HepG2 (cell line): ENCODE measurements around the gene SLC20A1. TPM values are rescaled to one million over a fixed set of nuclear protein-coding genes. Genes with fewer than 3 reads are reported as not detected.
A peak's percentile ranks its signal among the peaks of the same experiment; 100 is the strongest.

Experiments
- FOXA3 ChIP-seq: IDR thresholded peaks from 2 replicates; pipeline ENCODE4 v1.6.1; 2016; ENCODE audit warnings: missing genetic modification reagents, missing compliant biosample characterization
- FOXC1 ChIP-seq: sonication (generic); formaldehyde crosslinking; IDR thresholded peaks from 2 replicates; pipeline ENCODE4 v1.8.0; 2022; ENCODE audit warnings: mild to moderate bottlenecking, missing genetic modification reagents, borderline replicate concordance
- GABPA ChIP-seq, 2 experiments: IDR thresholded peaks; 2 replicates each; pipeline ENCODE4 v1.6.1; 2011 to 2016; ENCODE audit warnings: low read depth in 2 of 2, low read length in 1 of 2, missing biosample characterization in 1 of 2, missing genetic modification characterization in 1 of 2
- HNRNPLL ChIP-seq: fragments of 200-400 bp; formaldehyde crosslinking; IDR thresholded peaks from 2 replicates; pipeline ENCODE4 v1.6.1; 2017; ENCODE audit warnings: mild to moderate bottlenecking, low read depth, low read length; ENCODE audit not compliant: poor library complexity, severe bottlenecking
- NAIF1 ChIP-seq: sonication (generic); formaldehyde crosslinking; IDR thresholded peaks from 2 replicates; pipeline ENCODE4 v1.5.0; 2020; ENCODE audit warnings: mild to moderate bottlenecking, missing genetic modification reagents, borderline replicate concordance
- RFX1 ChIP-seq: fragments of 450-650 bp; IDR thresholded peaks from 2 replicates; pipeline ENCODE4 v1.6.1; 2017
- RFX3 ChIP-seq: IDR thresholded peaks from 2 replicates; pipeline ENCODE4 v1.6.1; 2016; ENCODE audit warnings: missing biosample characterization, missing genetic modification reagents
- RFX5 ChIP-seq: IDR thresholded peaks from 2 replicates; pipeline ENCODE4 v1.6.1; 2011; ENCODE audit warnings: low read depth, low read length, improper control_type of control experiment
- ZFP36L1 ChIP-seq: sonication (generic); formaldehyde crosslinking; IDR thresholded peaks from 2 replicates; pipeline ENCODE4 v1.8.0; 2022; ENCODE audit warnings: mild to moderate bottlenecking, missing genetic modification reagents, moderate library complexity
- ZFP62 ChIP-seq: sonication (generic); formaldehyde crosslinking; IDR thresholded peaks from 2 replicates; pipeline ENCODE4 v1.4.0; 2020; ENCODE audit warnings: missing genetic modification reagents
- ZNF12 ChIP-seq: sonication (generic); formaldehyde crosslinking; IDR thresholded peaks from 2 replicates; pipeline ENCODE4 v1.5.0; 2020; ENCODE audit warnings: missing genetic modification reagents
- ZNF224 ChIP-seq: sonication (generic); formaldehyde crosslinking; IDR thresholded peaks from 2 replicates; pipeline ENCODE4 v1.5.0; 2020; ENCODE audit warnings: mild to moderate bottlenecking, missing genetic modification reagents
- ZNF550 ChIP-seq: sonication (generic); formaldehyde crosslinking; IDR thresholded peaks from 2 replicates; pipeline ENCODE4 v1.4.0; 2020; ENCODE audit warnings: mild to moderate bottlenecking, missing genetic modification reagents, borderline replicate concordance
- ZSCAN22 ChIP-seq: sonication (generic); formaldehyde crosslinking; IDR thresholded peaks from 2 replicates; pipeline ENCODE4 v1.4.0; 2020; ENCODE audit warnings: mild to moderate bottlenecking, missing genetic modification reagents
- polyA plus RNA-seq, 8 experiments: library from polyadenylated mRNA; depleted of rRNA in 3 of 8; stranded (reverse) in 7 of 8; unstranded in 1 of 8; fragments of >200 nt; fragmentation: Illumina TruSeq in 4 of 8; extraction: Trizol in 4 of 8; gene quantifications; 2 replicates each; pipeline versions ENCODE4 v1.2.1 to v1.2.3, GENCODE V29; 2011 to 2016; ENCODE audit warnings: low read depth in 4 of 8, missing spikeins in 1 of 8, mixed read lengths in 1 of 8; ENCODE audit not compliant: insufficient read depth in 1 of 8
- total RNA-seq, 5 experiments: library from RNA; depleted of rRNA; stranded (reverse); fragments of >200 nt; fragmentation: Illumina TruSeq; extraction: Trizol; gene quantifications; 2 replicates each; pipeline ENCODE4 v1.2.3, GENCODE V29; 2016; ENCODE audit warnings: low read depth in 1 of 5
- TF ChIP-seq, protein P1 (sequence below), 2 experiments: sonication (generic) in 1 of 2; formaldehyde crosslinking in 1 of 2; IDR thresholded peaks; 2 replicates each; pipeline versions ENCODE4 v1.5.1 to v1.6.1; 2011 to 2020; ENCODE audit warnings: borderline replicate concordance in 1 of 2, low read depth in 1 of 2, low read length in 1 of 2, mild to moderate bottlenecking in 1 of 2, missing genetic modification reagents in 1 of 2, moderate library complexity in 1 of 2
- TF ChIP-seq, protein P2 (sequence below): fragments of 450-650 bp; IDR thresholded peaks from 2 replicates; pipeline ENCODE4 v1.6.1; 2016
- TF ChIP-seq, protein P3 (sequence below): sonication (generic); formaldehyde crosslinking; IDR thresholded peaks from 2 replicates; pipeline ENCODE4 v1.4.0; 2020; ENCODE audit warnings: missing genetic modification reagents
- TF ChIP-seq, protein P4 (sequence below): sonication (generic); formaldehyde crosslinking; IDR thresholded peaks from 2 replicates; pipeline ENCODE4 v1.5.0; 2020; ENCODE audit warnings: mild to moderate bottlenecking, missing genetic modification reagents

The SLC20A1 gene
- total and polyA plus RNA-seq, 2 of the 13 experiments (the other 11 are each of a cell fraction or from before 2014, with no cell fraction given), result 54.0 to 85.9 TPM

DNA sequence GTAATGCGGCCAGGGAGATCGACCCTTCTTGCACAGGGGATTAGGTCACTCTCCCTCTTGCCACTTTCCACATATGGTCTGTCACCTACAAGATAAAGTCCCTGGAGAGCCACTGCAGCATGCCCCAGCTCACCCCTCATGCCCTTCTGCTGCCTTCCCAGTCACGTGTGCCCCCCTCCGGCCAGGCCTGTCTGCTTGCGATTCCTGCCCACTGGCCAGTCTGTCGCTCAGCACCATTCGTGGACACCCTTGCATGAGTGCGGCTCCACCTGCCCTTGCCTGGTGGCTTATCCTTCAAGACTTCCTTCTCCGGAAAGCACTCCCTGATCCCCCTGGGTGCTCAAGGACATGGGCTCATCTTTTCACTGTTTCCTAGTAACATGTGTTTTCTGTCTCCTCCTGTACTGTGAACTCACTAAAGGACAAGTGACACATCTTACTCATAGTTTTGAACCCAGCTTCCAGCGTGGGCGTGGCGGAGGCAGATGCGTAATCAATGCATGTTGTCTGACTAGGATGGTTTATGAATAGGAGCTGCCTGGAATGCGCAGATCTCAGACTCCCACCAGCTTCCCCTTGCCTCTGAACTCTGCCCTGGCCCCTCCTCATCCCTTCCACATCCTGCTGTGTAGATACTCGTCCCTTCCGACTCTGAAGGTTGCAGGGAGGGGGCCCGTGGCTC is 67.3 kb downstream of the SLC20A1 start (continued):
- no peak for TF ChIP-seq FOXC1 (CRISPR knock-in tag)
- TF ChIP-seq HNRNPLL, result peak; percentile 87
- TF ChIP-seq, protein P1, sequence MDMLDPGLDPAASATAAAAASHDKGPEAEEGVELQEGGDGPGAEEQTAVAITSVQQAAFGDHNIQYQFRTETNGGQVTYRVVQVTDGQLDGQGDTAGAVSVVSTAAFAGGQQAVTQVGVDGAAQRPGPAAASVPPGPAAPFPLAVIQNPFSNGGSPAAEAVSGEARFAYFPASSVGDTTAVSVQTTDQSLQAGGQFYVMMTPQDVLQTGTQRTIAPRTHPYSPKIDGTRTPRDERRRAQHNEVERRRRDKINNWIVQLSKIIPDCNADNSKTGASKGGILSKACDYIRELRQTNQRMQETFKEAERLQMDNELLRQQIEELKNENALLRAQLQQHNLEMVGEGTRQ (IDR thresholded peaks at IDR 0.05; ENCODE audit: low read depth, low read length), result peak; percentile 35; the same call in 1 of the 2 replicates
- TF ChIP-seq, protein P1 (CRISPR knock-in tag; IDR thresholded peaks at IDR 0.05; ENCODE audit: borderline replicate concordance), result no peak
- no peak for TF ChIP-seq ZSCAN22 (CRISPR knock-in tag)
- TF ChIP-seq RFX3 (CRISPR knock-in tag), result no peak
- peak; percentile 48 for TF ChIP-seq FOXA3
- TF ChIP-seq ZNF12 (CRISPR knock-in tag), result no peak
- no peak for TF ChIP-seq ZNF224 (CRISPR knock-in tag)
- no peak for TF ChIP-seq ZNF550 (CRISPR knock-in tag)
- no peak for TF ChIP-seq RFX5
- TF ChIP-seq, protein P2, sequence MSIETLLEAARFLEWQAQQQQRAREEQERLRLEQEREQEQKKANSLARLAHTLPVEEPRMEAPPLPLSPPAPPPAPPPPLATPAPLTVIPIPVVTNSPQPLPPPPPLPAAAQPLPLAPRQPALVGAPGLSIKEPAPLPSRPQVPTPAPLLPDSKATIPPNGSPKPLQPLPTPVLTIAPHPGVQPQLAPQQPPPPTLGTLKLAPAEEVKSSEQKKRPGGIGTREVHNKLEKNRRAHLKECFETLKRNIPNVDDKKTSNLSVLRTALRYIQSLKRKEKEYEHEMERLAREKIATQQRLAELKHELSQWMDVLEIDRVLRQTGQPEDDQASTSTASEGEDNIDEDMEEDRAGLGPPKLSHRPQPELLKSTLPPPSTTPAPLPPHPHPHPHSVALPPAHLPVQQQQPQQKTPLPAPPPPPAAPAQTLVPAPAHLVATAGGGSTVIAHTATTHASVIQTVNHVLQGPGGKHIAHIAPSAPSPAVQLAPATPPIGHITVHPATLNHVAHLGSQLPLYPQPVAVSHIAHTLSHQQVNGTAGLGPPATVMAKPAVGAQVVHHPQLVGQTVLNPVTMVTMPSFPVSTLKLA, result peak; percentile 26; the same call in 1 of the 2 replicates
- TF ChIP-seq ZFP62 (CRISPR knock-in tag), result no peak
- TF ChIP-seq, protein P3, sequence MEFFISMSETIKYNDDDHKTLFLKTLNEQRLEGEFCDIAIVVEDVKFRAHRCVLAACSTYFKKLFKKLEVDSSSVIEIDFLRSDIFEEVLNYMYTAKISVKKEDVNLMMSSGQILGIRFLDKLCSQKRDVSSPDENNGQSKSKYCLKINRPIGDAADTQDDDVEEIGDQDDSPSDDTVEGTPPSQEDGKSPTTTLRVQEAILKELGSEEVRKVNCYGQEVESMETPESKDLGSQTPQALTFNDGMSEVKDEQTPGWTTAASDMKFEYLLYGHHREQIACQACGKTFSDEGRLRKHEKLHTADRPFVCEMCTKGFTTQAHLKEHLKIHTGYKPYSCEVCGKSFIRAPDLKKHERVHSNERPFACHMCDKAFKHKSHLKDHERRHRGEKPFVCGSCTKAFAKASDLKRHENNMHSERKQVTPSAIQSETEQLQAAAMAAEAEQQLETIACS (CRISPR knock-in tag), result no peak
- TF ChIP-seq, protein P4, sequence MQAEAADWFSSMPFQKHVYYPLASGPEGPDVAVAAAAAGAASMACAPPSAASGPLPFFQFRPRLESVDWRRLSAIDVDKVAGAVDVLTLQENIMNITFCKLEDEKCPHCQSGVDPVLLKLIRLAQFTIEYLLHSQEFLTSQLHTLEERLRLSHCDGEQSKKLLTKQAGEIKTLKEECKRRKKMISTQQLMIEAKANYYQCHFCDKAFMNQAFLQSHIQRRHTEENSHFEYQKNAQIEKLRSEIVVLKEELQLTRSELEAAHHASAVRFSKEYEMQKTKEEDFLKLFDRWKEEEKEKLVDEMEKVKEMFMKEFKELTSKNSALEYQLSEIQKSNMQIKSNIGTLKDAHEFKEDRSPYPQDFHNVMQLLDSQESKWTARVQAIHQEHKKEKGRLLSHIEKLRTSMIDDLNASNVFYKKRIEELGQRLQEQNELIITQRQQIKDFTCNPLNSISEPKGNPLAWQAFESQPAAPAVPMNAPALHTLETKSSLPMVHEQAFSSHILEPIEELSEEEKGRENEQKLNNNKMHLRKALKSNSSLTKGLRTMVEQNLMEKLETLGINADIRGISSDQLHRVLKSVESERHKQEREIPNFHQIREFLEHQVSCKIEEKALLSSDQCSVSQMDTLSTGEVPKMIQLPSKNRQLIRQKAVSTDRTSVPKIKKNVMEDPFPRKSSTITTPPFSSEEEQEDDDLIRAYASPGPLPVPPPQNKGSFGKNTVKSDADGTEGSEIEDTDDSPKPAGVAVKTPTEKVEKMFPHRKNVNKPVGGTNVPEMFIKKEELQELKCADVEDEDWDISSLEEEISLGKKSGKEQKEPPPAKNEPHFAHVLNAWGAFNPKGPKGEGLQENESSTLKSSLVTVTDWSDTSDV (CRISPR knock-in tag), result no peak
- TF ChIP-seq ZFP36L1 (CRISPR knock-in tag), result no peak
- 0 out of 2 replicates have a peak, but pooled peaks have one; percentile 28 for TF ChIP-seq RFX1
- no peak for TF ChIP-seq GABPA (IDR thresholded peaks at IDR 0.05; ENCODE audit: low read depth, low read length)
- TF ChIP-seq GABPA (CRISPR knock-in tag; IDR thresholded peaks at IDR 0.05; ENCODE audit: low read depth), result peak; percentile 21; the same call in 1 of the 2 replicates
- TF ChIP-seq NAIF1 (CRISPR knock-in tag), result peak; percentile 89
